Right atrium auricular region (tissue), 2 donors: ENCODE results near the gene SFRP5. TPM values are rescaled to one million over a fixed set of nuclear protein-coding genes. Genes with fewer than 3 reads are reported as not detected.

Experiments
- DNase-seq: peaks from one replicate; pipeline ENCODE4 v3.0.0-alpha.2; 2019; ENCODE audit warnings: low spot score
- H3K27ac ChIP-seq, 2 donors: fragments of 200-600 bp; sonication (generic); 1 replicate in 1 of 2; 2 replicates in 1 of 2; pipeline ENCODE4 v1.5.1; 2016 to 2019
- H3K27me3 ChIP-seq, 2 donors: fragments of 200-600 bp; sonication (generic); one replicate each; pipeline versions ENCODE4 v1.5.1 to v1.6.0; 2017 to 2019
- H3K36me3 ChIP-seq: fragments of 200-600 bp; sonication (generic); one replicate; pipeline ENCODE4 v1.5.1; 2016
- H3K4me1 ChIP-seq, 2 donors: fragments of 200-600 bp; sonication (generic); one replicate each; pipeline versions ENCODE4 v1.5.1 to v1.6.0; 2017 to 2019
- H3K4me3 ChIP-seq, 2 donors: fragments of 200-600 bp; sonication (generic); 1 replicate in 1 of 2; 2 replicates in 1 of 2; pipeline ENCODE4 v1.5.1; 2017 to 2019; ENCODE audit warnings: mild to moderate bottlenecking in 1 of 2, moderate library complexity in 1 of 2
- H3K9me3 ChIP-seq, 2 donors: fragments of 200-600 bp; sonication (generic); one replicate each; pipeline ENCODE4 v1.5.1; 2019
- total RNA-seq, 2 donors: library from RNA; depleted of rRNA; stranded (reverse); fragments of >200 nt; gene quantifications; one replicate each; pipeline ENCODE4 v1.1.0, GENCODE V29; 2016
- TF ChIP-seq, protein P1 (sequence below), 2 donors: fragments of 200-600 bp; sonication (generic); IDR thresholded peaks; one replicate each; pipeline ENCODE4 v1.5.1; 2019; ENCODE audit warnings: antibody characterized with exemption in 2 of 2

The SFRP5 gene
- total RNA-seq, 2 donors from 2014 or later = 140 to 260 TPM

DNA sequence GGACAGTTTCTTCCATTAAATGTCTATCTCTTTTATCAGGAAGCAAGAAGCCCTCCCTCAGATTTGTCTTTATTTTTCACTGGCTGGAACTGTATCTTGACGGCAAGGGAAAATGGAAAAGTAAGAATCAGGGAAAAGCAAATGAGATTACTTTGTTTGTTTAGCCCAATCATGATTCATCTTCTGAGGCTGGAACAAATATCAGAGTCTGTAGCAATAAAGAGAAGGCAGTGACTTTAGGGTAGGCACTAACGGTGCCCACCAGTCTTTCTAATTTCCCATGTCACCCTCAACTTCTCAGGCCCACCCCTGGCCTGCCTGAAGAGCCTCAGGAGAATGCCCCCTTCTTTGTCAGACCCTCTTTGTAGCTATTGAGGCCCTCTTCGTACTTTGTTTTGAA is 41.5 kb upstream of the SFRP5 start:
- Histone ChIP-seq H3K27me3 (no peaks in the 10 kb centered on the region), H3K27ac (no peak overlapping the region), H3K4me3 (no peak overlapping the region), H3K4me1 (no peaks in the 10 kb centered on the region), H3K9me3 (no peaks in the 10 kb centered on the region), H3K36me3 (no peaks in the 10 kb centered on the region)
- DNase-seq = no peak
- TF ChIP-seq, protein P1, sequence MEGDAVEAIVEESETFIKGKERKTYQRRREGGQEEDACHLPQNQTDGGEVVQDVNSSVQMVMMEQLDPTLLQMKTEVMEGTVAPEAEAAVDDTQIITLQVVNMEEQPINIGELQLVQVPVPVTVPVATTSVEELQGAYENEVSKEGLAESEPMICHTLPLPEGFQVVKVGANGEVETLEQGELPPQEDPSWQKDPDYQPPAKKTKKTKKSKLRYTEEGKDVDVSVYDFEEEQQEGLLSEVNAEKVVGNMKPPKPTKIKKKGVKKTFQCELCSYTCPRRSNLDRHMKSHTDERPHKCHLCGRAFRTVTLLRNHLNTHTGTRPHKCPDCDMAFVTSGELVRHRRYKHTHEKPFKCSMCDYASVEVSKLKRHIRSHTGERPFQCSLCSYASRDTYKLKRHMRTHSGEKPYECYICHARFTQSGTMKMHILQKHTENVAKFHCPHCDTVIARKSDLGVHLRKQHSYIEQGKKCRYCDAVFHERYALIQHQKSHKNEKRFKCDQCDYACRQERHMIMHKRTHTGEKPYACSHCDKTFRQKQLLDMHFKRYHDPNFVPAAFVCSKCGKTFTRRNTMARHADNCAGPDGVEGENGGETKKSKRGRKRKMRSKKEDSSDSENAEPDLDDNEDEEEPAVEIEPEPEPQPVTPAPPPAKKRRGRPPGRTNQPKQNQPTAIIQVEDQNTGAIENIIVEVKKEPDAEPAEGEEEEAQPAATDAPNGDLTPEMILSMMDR (IDR thresholded peaks at IDR 0.05) = no peak

DNA sequence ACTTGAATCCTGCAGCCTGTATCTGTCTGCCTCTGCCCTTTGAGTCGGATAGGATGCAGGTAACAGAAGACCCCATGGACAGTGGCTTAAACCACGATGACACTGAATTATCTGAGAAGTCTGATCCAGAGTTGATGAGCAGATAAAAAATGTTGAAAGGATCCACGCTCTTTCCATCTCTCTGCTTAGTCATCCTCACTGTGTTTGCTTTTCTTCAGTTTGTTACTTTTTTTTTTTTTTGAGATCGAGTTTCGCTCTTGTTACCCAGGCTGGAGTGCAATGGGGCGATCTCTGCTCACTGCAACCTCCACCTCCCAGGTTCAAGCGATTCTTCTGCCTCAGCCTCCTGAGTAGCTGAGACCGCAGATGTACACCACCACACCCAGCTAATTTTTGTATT is 40.9 kb upstream of the SFRP5 start:
- H3K4me1 ChIP-seq = no peaks in the 10 kb centered on the region
- H3K9me3 ChIP-seq = no peaks in the 10 kb centered on the region
- TF ChIP-seq, protein P1 (IDR thresholded peaks at IDR 0.05) = no peak
- no peaks in the 10 kb centered on the region for H3K36me3 ChIP-seq
- DNase-seq = no peak
- H3K27ac ChIP-seq = no peak overlapping the region
- H3K4me3 ChIP-seq = no peak overlapping the region
- no peaks in the 10 kb centered on the region for H3K27me3 ChIP-seq

DNA sequence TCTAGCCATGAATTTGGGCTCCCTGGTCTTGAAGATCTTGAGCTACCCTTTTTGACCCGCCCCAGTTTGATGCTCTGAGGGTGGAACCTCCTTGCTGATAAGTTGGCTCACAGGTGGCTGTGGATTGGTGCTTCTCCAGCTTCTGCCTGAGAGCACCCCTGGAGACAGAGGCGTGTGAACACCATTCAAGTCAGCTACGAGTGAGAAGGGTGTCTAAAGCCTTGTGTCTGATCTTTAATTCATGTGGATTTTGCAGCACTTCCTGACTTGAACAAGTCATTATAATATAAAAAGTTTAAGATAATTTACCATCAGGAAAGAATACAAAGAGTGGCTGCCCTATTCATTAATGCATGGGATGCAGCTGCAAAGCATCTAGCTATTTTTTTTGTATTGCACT is 40.2 kb upstream of the SFRP5 start:
- TF ChIP-seq, protein P1 (IDR thresholded peaks at IDR 0.05) = no peak
- no peak overlapping the region for H3K4me3 ChIP-seq
- no peaks in the 10 kb centered on the region for H3K27me3 ChIP-seq
- H3K4me1 ChIP-seq = no peaks in the 10 kb centered on the region
- no peaks in the 10 kb centered on the region for H3K36me3 ChIP-seq
- no peak overlapping the region for H3K27ac ChIP-seq
- no peak for DNase-seq
- no peaks in the 10 kb centered on the region for H3K9me3 ChIP-seq

DNA sequence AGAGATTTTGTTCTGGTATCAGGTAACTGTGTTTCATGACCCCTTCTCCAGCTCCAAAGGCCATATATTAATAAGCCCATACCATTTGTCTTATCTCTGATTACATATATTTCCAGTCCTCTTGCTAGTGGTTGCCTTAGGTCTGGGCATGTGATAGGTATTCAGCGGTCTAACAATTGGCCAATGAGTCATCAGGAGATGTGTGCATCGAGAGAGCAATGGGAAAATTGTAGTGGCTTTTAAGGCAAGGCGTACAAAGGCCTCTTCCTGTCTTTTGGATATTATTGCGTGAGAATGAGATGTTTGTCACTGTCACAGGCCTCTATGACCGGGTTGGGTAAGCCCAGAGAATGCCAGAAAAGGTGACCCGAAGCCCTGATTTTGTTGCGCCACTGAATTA is 38.6 kb upstream of the SFRP5 start:
- Histone ChIP-seq H3K27ac (no peak overlapping the region), H3K4me3 (no peak overlapping the region), H3K4me1 (no peaks in the 10 kb centered on the region), H3K27me3 (no peaks in the 10 kb centered on the region), H3K9me3 (no peaks in the 10 kb centered on the region), H3K36me3 (no peaks in the 10 kb centered on the region)
- TF ChIP-seq, protein P1 (IDR thresholded peaks at IDR 0.05) = no peak
- DNase-seq = no peak

DNA sequence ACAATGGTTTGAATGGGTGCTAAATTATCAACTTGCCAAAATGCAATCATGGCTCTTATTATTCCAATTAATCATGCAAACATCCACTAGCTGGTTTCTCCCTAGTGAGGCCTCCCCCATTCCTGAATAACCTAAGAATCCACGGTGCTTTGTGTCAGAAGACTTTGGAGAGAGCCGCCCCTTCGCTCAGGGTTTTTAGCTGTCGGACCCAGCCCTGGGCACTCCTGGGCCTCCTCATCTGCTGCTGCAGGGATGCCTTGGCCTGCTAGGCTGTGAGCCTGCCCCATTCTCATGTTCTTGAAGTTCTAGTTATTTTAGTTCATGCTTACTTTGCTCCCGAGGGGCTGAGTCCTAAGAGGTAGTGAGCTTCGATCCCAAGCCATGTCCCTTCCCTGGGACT is 34.1 kb upstream of the SFRP5 start:
- Histone ChIP-seq H3K4me1 (no peaks in the 10 kb centered on the region), H3K36me3 (no peaks in the 10 kb centered on the region), H3K27ac (no peak overlapping the region), H3K4me3 (no peak overlapping the region), H3K27me3 (no peaks in the 10 kb centered on the region), H3K9me3 (no peaks in the 10 kb centered on the region)
- TF ChIP-seq, protein P1 (IDR thresholded peaks at IDR 0.05) = no peak
- DNase-seq = no peak

DNA sequence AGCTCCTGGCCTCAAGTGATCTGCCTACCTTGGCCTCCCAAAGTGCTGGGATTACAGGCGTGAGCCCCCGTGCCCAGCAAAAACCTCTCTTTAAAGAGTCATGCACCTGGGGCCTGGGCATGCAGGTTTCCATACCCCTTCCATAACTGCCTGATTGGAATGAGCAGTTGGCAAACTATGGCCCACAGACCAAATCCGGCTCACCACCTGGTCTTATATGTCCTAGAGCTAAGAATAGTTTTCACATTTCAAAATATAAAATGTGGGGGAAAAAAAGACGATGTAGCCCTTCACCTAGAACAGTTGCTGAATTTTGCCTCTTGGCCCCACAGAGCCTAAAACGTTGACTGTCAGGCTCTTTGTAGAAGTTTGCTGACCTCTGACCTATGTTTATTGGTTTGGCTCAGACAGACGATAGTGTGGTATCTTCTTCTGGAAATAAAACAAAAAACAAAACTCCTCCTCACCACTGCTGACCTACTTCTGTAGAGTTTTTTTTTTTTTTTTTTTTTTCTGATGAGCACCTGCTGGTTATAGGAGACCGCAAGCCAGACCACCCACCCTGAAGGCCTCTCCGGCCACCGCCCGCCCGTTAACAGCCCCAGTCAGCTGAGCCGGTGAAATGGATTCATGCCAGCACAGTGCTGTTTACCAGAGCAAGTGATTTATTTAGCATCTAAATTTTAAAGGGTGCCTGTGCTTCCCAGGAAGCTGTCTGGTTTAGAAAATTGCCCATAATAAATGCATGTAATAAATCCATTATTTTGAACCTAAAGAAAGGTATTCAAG is 33.5 kb upstream of the SFRP5 start:
- H3K4me3 ChIP-seq = no peak overlapping the region
- DNase-seq = no peak

More for the DNA sequence above, 33.5 kb upstream of the SFRP5 start:
- H3K27ac ChIP-seq = no peak overlapping the region
- H3K4me1 ChIP-seq = no peaks in the 10 kb centered on the region
- TF ChIP-seq, protein P1 (IDR thresholded peaks at IDR 0.05) = no peak
- no peaks in the 10 kb centered on the region for H3K27me3 ChIP-seq
- no peaks in the 10 kb centered on the region for H3K9me3 ChIP-seq
- H3K36me3 ChIP-seq = no peaks in the 10 kb centered on the region
